ENCODE measurements around the gene CLEC2D.

Gene CLEC2D

DNA sequence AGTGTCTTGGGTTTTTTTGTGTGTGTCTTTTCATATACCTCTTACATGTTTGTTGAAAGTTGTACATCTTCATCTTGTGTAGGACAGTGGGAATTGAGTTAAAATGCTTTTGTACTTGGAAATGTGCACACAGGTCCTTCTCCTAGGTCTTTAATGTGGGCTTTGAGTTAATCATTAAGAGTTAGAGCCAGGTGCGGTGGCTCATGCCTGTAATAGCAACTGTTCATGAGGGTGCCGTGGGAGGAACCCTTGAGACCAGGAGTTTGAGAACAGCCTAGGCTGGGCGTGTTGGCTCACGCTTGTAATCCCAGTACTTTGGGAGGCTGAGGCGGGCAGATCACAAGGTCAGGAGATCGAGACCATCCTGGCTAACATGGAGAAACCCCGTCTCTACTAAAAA, 49.5 kb downstream of the CLEC2D start:
- Histone ChIP-seq H3K27ac (no peak overlapping the region), H3K4me3 (no peak overlapping the region)

DNA sequence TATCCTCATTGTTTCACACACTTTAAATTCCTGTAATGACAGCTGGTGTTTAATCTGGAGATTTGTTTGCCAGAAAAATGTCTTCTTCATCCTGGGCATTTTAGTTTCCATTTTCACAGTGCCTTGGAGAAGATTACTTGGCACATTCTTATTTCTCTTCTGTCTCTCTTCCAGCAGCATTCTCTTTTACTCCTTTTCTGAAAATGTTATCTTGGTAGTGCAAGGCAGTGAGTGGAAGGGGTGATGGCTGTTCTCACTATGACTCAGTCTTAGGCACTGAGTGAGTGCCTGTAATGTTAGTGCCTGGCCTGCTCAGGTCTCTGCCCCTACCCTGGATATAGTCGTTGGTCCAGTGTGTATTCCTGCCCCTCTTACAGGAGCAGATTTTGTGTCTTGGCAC, 50.3 kb downstream of the CLEC2D start:
- H3K4me3 ChIP-seq, result no peak overlapping the region
- H3K27ac ChIP-seq, result no peak overlapping the region

DNA sequence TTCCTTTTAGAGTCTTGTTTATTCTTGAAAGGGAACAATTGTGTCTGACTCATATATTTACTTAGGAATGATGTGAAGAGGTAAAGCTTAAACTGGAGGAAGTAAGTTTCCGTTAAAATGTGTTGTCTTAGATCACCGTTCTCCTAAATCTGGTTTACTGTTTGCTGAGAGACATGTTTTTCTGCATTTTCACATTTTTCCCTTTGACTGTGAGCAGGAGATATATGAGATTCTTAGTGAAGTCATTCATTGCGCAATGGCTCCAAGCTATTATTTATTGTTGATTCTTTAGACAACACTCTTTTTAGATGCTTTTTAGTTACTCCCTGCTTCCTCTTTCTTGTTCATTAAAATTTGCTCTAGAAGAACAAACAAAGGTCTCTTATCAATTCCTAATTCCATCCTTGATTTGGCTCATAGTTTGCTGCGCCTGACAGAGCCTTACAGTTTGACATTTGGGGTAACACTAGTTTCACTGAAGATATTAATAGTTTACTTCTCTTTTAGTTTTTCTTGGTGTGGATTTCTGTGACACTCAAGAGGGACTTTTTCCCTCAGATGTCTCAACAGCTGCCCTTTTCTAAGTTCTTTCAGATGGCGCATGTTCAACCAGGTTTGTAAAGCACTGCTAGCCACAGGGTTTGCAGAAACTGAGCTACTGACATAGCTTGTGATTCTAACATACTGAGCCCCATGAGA, 52.0 kb downstream of the CLEC2D start:
- Histone ChIP-seq H3K4me3 (no peak overlapping the region), H3K27ac (peak overlapping the region in 3 of 21 experiments; percentile 11 to 53 (median 48))

DNA sequence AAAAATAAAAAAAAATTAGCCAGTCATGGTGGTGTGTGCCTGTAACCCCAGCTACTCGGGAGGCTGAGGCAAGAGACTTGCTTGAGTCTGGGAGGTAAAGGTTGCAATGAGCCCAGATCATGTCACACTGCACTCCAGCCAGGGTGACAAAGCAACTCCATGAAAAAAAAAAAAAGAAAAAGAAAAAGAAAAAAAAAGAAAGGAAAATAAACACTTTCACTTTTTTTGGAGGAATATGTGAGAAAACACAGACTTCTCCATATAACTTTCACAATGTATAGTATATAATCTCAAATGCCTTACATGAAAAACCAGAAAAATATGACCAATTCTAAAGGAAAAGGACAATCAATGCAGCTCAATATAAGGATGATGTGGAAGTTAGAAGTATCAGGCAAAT, 54.5 kb downstream of the CLEC2D start:
- Histone ChIP-seq H3K4me3 (no peak overlapping the region), H3K27ac (no peak overlapping the region)

DNA sequence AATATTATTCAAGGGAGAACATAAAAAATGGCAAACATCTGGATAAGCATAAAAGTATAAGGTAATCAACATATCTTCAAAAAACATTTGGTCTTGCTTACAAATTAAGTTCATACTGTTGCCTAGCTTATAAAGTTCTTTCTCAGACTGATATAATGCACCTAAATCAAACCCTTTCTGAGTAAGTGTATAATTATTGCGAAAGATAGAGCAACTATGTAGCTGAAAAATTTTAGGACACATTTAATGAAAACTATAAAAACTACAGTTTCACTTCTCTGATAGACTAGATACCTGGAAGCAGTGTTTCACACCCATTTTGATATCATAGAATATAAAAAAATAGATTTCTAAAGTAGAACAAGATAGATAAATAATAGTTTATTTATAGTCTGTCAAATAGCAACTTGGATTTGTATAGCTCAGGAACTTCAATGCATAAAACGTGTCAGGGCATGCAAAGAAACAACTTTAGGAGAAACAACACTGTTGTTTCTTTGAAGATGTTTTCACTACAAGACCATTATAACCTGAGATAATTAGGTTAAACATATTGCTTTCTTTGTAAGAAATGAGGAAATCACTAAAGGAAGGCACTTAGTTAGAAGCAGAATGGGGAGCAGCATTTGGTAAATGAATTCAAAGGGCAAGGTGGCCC, 55.8 kb downstream of the CLEC2D start:
- H3K27ac ChIP-seq, result no peak overlapping the region
- no peak overlapping the region for H3K4me3 ChIP-seq

DNA sequence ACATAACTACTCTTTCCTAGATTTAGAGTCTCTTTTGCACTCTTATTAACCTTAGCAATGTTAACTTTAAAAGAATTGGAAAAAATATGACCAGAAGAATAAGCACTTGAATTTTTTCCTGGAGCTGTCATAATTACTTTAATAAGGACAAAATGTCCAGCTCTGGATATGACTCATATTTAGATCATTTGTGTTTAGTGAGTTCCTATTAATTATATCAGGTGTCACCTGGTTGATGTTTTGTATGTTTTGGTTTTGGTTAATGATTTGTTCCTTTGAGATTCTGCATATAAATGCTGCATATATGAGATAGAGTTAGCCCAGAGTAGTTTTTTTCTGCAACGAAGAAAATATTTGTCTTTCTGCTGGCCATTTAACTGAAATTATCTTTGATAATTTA, 58.3 kb downstream of the CLEC2D start:
- Histone ChIP-seq H3K4me3 (no peak overlapping the region), H3K27ac (no peak overlapping the region)

DNA sequence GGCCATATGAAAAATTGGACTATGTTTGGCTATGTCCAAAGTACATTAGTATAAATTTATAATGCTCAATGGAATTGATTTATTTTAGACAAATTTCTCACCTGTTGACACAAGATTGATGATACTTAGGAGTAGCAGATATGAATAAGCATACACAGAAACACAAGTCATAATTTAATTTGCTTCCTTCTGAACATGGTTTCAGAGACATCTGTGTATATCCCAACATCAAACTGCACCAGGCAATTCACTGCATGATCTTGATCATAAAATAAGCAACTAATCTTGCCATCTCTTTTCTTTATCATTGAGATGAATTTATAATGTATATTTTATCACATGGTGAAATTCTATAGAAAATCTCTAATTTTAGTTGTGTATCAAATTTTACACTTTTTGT, 59.6 kb downstream of the CLEC2D start:
- Histone ChIP-seq H3K27ac (no peak overlapping the region), H3K4me3 (no peak overlapping the region)

DNA sequence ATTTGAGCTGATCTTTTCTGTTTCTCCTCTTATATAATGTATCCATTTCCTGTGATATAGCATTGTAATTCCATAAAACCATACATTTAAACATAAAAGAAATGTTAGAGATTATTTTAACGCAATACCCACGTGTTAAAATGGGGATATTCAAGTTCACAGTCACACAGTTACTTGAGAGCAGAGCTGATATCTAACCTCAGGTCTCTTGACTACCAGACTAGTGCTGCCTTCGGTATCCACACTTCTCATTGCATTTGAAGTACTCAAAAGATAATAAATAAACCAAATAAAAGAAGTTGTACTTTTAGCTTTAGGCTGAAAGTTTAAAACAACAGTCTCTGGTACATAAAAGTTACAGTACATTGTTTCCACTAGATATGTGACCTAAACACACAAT, 60.5 kb downstream of the CLEC2D start:
- H3K4me3 ChIP-seq, result no peak overlapping the region
- peak overlapping the region in 2 of 21 experiments; percentile 79 to 81 for H3K27ac ChIP-seq

DNA sequence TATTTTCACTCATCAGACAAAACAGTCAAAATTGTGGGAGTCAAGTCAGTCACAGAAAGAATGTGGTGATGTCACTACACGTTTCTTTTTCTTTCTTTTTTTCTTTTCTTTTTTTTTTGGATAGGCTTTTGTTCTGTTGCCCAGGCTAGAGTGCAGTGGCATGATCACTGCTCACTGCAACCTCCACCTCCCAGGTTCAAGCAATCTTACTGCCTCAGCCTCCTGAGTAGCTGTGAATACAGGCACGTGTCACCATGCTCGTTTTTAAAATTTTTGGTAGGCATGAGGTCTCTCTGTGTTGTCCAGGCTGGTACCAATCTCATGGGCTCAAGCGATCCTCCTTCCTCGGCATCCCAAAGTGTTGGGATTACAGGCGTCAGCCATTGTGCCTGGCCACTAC, 61.1 kb downstream of the CLEC2D start:
- H3K4me3 ChIP-seq, result no peak overlapping the region
- peak overlapping the region in 5 of 21 experiments; percentile 0 to 81 (median 71) for H3K27ac ChIP-seq

DNA sequence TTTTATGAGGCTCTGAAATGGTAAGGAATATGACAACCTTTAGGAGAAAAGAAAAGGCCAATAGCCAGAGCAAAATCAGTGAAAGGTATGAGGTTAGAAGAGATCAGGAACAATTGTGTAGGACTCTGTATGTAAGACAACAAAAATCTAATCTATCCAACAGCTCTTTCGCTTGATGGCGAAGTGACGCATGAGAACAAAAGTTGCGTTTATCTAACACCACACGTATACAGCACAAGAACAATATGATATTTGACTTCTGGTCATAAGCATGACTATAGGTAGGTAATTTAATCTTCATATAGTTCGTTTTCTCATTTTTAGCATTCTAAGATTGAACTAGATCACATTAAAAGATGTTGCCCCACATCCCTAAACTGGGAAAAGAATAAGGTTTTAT, 61.9 kb downstream of the CLEC2D start:
- no peak overlapping the region for H3K4me3 ChIP-seq
- H3K27ac ChIP-seq, result peak overlapping the region in 11 of 21 experiments; percentile 0 to 81 (median 57)

DNA sequence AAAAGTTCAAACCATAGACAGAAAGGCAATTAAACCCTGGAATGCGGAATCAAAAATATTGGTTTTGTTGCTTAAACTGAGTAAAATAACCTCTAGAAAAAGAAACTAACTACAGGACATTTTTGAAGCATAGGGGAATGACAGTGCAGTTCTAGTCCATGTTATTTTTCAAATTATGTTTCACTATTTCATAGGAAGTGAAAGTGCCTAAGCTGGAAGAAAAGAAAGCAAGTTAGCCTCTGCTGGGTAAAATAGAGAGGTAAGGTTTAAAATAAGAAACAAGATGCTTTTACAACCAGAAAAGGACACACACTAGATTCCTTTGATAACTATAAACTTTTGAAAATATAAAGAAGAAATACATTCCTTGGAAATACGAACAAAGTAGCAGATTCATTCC, 62.3 kb downstream of the CLEC2D start:
- peak overlapping the region in 1 of 7 experiments; percentile 6 for H3K4me3 ChIP-seq
- H3K27ac ChIP-seq, result peak overlapping the region in 11 of 21 experiments; percentile 0 to 81 (median 57)

DNA sequence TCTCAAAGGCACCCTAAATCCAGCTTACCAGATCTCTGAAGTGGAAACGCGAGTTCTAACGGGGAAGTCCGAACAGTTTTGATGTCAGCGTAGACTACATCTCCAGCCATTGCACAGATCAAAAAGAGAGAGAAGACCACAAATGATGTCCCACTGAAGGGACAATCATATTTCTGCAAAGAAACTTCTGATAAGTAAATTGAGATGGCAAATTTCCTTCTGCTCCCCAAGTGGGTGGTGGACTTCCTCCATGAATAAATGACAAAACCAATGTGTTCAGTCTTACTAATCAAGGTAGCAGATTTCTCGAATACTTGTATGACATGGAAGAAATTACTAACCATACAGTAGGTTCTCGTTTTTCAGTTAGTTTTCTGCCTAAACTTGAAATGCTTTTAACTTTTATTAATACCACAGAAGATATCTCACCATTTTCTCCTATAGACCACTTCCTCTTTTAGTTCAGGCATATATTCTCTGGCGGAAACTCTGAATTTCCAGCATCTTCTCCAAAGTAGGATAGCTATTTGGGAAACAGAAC, 63.5 kb downstream of the CLEC2D start, which contains the start of gene CLECL1:
Gene CLECL1, minus strand, starts transcription at position 177 of the 541 bp plus-strand sequence.
- H3K27ac ChIP-seq, result peak within 1 kb of the TSS in 12 of 21 experiments; percentile 0 to 81 (median 56)
- H3K4me3 ChIP-seq, result peak within 1 kb of the TSS in 1 of 7 experiments; percentile 6

DNA sequence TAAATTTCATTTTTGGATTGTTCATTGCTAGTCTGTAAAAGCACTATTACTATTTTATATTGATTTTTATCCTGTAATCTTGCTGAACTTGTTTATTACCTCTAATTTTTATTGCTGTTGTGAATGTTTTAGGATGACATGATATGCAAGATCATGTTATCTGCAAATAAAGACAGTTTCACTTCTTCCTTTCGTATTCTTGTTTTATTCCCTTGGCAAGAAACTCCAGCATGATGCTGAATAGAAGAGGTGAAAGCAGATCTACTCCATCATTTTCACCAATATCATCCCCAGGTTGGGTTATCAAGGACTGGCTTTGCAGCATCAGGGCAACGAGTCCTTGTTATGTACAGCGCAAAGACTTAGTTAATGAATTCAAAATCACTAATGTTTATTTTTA, 66.1 kb downstream of the CLEC2D start:
- peak overlapping the region in 1 of 21 experiments; percentile 1 for H3K27ac ChIP-seq
- H3K4me3 ChIP-seq, result no peak overlapping the region

DNA sequence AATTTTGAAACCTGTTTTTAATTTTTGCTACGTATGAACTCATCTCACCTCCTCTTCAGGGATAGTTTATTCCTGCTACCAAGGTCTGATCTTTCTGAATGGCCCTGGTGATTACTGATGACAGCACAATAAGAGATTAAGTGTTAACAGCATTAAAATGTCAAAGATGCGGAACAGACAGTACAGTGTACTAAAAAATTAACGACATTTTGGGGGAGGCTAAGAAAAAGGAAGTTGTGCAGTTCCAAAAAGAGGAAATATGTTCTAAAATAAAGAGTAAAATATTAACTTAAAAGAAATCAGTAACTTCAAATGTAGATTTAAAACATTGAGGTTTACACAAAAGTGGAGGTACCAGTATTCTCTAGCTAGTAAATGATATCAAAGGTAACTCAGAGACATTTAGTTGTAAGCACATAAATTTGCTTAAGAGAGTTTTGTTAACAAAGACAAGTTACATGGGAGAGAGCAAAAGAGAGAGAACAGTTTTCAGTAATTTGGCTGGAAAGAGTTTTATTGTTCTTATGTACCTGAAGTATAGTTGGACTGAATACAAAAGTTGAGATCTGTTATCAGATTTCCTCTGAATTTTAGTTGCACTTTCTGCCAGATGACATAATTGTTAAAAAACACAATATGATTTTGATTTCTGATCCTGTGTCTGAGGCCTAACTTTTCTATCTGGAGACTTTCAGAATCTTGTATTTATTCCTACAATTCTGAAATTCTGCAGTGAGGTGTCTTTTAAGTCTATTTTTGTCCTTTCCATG, 67.6 kb downstream of the CLEC2D start:
- Histone ChIP-seq H3K27ac (peak overlapping the region in 16 of 21 experiments; percentile 14 to 80 (median 42)), H3K4me3 (no peak overlapping the region)

DNA sequence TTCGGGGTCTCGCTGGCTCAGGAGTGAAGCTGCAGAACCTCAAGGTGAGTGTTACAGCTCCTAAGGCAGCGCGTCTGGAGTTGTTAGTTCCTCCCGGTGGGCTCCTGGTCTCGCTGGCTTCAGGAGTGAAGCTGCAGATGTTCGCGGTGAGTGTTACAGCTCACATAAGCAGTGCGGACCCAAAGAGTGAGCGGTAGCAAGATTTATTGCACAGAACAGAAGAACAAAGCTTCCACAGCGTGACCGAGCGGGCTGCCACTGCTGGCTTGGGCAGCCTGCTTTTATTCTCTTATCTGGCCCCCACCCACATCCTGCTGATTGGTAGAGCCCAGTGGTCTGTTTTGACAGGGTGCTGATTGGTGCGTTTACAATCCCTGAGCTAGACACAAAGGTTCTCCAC, 69.4 kb downstream of the CLEC2D start:
- peak overlapping the region in 2 of 21 experiments; percentile 52 to 69 for H3K27ac ChIP-seq

DNA sequence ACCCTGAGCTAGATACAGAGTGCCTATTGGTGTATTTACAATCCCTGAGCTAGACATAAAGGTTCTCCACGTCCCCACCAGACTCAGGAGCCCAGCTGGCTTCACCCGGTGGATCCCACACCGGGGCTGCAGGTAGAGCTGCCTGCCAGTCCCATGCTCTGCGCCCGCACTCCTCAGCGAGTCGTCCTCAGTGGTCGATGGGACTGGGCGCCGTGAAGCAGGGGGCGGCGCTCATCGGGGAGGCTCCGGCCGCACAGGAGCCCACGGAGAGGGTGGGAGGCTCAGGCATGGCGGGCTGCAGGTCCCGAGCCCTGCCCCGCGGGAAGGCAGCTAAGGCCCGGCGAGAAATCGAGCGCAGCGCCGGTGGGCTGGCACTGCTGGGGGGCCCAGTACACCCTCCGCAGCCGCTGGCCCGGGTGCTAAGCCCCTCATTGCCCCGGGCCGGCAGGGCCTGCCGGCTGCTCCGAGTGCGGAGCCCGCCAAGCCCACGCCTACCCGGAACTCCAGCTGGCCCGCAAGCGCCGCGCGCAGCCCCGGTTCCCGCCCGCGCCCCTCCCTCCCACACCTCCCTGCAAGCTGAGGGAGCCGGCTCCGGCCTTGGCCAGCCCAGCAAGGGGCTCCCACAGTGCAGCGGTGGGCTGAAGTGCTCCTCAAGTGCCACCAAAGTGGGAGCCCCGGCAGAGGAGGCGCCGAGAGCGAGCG, 70.0 kb downstream of the CLEC2D start:
- Histone ChIP-seq H3K27ac (peak overlapping the region in 13 of 21 experiments; percentile 6 to 72 (median 52)), H3K4me3 (peak overlapping the region in 5 of 7 experiments; percentile 2 to 40 (median 21))

More for the DNA sequence above, 69.4 kb downstream of the CLEC2D start:
- H3K4me3 ChIP-seq, result peak overlapping the region in 1 of 7 experiments; percentile 25

DNA sequence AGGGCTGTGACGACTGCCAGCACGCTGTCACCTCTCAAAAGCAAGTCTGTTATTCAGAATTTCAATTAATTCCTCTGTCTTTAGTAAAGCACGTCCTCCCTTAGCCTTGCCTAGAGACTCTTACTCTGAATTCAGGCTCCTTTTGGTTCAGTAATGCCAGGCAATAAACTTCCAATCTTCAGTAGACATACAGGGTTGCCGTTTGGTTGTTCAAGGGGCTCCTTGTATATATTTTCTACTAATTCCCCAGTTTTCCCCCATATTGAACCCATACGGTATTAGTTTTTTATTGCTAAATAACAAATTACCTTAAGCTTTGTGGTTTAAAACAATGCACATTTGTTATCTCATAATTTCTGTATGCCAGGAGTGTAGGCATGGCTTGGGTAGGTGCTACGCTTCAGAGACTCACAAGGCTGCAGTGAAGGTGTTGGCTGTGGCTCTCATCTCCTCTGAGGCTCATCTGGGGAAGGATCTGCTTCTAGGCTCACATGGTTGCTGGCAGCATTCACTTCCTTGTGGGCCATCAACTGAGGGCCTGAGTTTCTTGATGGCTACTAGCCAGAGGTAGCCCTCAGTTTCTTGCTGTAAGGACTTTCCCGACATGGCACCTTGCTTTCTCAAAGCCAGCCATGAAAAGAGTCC, 70.7 kb downstream of the CLEC2D start:
- Histone ChIP-seq H3K4me3 (peak overlapping the region in 5 of 7 experiments; percentile 2 to 40 (median 21)), H3K27ac (peak overlapping the region in 12 of 21 experiments; percentile 6 to 72 (median 52))

DNA sequence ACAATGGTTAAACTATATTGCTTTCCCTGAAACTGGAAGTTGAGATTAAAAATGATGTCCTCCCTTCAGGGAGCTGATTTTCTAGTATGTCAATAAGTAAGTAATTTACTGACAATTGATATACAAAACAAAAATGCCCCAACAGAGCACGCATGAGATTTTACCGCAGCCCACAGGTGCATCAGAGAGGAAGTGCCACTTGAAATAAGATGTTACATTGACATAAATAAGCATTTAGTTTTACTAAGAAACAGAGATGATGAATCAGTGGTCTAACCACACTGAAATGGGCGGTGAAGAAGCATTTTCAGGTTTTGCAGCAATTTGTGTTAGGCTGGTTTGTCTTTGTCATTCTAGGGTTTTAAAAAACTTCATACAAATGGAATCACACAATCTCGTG, 72.2 kb downstream of the CLEC2D start:
- no peak overlapping the region for H3K4me3 ChIP-seq
- H3K27ac ChIP-seq, result peak overlapping the region in 2 of 21 experiments; percentile 37 to 52

DNA sequence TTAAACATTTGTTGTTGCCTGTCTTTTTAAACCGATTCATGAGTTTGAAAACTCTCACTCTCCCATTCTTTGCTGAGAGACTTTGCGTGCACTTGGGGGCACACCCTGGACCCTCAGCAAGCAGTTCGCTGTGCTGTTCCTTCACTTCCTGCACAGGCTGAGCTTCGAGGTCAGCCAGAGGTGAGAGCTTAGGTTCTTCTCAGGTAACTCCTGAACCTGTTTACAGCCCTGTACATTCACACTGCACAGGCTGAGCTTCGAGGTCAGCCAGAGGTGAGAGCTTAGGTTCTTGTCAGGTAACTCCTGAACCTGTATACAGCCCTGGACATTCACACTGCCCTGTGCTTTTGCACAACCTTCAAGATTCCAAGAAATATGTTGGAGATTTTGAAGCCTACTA, 73.1 kb downstream of the CLEC2D start:
- Histone ChIP-seq H3K27ac (peak overlapping the region in 6 of 21 experiments; percentile 2 to 45 (median 28)), H3K4me3 (no peak overlapping the region)
